Esophagus muscularis mucosa (tissue), 4 donors: ENCODE results near the gene BTRC.

ENCODE experiments used
- EP300 ChIP-seq: sonication (generic); formaldehyde crosslinking; IDR thresholded peaks from one replicate; pipeline ENCODE4 v1.6.1; 2017; ENCODE audit warnings: antibody characterized with exemption
- POLR2A ChIP-seq: fragments of 450-650 bp; IDR thresholded peaks from one replicate; pipeline ENCODE4 v1.6.1; 2017; ENCODE audit warnings: antibody characterized with exemption, moderate library complexity, mild to moderate bottlenecking, low read depth
- TF ChIP-seq, protein P1 (sequence below), 3 experiments: fragments of 200-600 bp in 2 of 3; fragments of 450-650 bp in 1 of 3; sonication (generic) in 2 of 3; IDR thresholded peaks; one replicate each; pipeline ENCODE4 v1.5.1; 2017 to 2019; ENCODE audit warnings: antibody characterized with exemption in 3 of 3, mild to moderate bottlenecking in 2 of 3, moderate library complexity in 1 of 3

DNA sequence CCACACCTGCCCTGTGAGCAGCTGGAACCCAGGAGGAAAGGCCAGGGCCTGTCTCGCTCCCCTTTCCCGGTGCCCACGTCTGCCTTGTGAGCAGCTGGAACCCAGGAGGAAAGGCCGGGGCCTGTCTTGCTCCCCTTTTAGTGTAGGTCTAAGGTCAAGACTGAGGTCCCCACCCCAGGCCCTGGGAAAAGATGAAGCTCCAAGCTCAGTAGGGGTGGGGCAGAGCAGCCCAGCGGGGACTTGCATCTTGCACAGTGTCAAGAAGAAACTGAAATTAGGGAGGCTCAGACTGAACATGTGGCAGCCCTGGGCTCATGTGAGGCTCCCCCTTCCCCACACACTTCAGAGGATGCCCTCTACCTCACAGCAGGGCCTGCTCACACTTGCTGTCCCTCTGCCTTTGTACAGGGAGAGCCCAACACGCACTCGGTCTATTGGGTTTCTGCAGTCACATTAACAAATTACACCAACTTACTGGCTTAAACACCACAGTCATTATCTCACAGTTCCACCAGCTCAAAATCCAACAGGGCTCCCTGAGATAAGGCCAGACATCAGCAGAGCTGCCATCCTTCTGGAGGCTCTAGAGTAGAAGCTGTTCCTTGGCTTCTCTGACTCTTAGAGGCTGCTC, 221.7 kb downstream of the BTRC start:
- TF ChIP-seq, protein P1, sequence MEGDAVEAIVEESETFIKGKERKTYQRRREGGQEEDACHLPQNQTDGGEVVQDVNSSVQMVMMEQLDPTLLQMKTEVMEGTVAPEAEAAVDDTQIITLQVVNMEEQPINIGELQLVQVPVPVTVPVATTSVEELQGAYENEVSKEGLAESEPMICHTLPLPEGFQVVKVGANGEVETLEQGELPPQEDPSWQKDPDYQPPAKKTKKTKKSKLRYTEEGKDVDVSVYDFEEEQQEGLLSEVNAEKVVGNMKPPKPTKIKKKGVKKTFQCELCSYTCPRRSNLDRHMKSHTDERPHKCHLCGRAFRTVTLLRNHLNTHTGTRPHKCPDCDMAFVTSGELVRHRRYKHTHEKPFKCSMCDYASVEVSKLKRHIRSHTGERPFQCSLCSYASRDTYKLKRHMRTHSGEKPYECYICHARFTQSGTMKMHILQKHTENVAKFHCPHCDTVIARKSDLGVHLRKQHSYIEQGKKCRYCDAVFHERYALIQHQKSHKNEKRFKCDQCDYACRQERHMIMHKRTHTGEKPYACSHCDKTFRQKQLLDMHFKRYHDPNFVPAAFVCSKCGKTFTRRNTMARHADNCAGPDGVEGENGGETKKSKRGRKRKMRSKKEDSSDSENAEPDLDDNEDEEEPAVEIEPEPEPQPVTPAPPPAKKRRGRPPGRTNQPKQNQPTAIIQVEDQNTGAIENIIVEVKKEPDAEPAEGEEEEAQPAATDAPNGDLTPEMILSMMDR (IDR thresholded peaks at IDR 0.05), result no peak
- no peak for TF ChIP-seq EP300
- TF ChIP-seq POLR2A, result no peak
